GM21447 (cell line): ENCODE results near the gene KCNC4.

ENCODE experiments used
- ATAC-seq: cut with Tn5 transposase; IDR thresholded peaks from one replicate; pipeline ENCODE4 v1.9.1; 2021; ENCODE audit not compliant: unreplicated experiment

KCNC4 gene

DNA sequence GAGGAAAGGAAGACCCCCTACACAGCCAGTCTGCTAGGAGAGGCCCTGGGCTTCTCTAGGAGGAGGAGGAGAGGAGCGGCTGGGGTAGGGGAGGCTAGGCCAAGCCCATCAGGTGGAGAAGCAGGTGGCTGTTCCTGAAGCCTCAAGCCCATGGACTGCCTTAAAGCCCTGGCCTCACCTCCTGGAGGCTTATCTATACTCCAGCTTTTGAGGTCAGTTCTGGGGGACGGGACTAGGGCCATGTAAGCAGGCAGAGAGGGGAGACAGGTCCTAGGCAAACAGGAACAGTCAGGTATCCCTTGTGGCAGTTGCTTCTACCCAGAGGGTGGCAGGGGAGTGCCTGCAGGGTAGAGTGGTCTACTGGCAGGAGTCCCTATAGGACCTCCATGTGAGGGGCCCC lies 40.6 kb downstream of the KCNC4 start:
- ATAC-seq, result no peak

DNA sequence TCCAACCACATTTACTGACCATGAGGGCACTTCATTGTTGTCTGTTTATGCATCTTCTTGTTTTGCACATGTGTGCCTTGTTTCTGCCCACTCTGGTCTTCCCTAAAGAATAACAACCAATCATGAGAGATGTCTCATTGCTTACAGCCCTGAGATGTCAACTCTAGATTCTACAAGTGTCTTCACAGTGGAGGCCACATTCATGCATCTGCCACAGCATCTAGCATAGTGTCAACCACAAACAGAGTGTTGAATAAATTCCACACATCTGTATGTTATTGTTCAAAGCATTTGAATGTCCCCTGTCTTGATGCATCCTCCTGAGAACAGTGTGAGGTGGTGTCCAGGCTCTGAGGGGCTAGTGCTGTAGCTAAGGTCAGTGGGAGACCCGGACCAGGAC lies 43.1 kb downstream of the KCNC4 start:
- no peak for ATAC-seq

DNA sequence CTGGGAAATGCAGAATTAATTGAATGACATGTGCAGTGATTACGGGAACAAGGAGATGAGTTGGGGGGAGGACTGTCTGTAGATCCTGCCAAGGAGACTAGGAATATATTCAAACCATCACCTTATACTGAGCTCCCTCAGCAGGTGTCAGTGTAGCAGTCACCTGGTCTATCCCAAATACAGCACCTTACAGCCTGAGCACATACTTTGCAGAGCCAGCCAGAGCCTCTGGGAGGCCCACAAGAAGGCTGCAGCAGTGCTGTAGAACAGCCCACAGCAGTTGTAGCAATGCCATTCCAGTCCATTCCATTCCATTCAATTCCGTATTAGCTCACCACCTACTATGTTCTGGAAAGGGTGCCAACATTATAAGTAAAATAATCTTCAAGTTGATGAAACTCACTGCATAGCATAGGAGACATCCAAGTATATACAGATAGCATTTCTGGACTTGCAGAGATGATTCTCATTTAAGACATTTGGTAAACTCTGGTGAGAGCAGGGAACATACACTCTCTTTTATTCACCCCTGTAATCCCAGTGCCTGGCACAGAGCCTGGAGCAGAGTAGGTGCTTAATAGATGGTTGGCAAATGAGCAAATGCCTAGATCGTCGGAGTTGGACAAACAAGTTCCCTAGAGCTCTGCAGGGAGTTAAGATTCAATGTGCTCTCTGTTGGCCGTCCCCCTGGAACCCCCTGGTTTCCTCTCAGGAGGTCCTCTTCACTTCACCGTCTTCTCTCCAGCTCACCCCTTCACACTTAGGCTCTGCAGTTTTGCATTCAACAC lies 44.7 kb downstream of the KCNC4 start:
- no peak for ATAC-seq

DNA sequence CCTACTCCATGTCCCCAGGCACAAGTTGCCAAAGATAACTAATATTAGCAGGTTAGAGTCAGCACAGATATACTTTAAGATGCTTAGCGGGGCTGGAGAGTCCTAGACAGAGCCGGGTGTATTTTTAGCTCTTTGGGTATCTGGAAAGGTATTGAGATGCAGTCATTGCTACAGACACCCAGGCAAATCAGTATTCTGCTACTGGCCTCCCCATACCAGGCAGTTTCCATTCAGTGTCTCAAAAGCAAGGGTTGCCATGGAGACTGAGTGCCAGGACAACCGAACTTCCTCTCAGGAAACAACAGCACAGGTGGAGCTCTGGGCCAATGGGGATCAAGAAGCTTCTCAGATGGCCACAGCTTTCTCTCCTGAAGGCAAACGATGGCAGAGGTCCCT lies 45.3 kb downstream of the KCNC4 start:
- ATAC-seq, result no peak

DNA sequence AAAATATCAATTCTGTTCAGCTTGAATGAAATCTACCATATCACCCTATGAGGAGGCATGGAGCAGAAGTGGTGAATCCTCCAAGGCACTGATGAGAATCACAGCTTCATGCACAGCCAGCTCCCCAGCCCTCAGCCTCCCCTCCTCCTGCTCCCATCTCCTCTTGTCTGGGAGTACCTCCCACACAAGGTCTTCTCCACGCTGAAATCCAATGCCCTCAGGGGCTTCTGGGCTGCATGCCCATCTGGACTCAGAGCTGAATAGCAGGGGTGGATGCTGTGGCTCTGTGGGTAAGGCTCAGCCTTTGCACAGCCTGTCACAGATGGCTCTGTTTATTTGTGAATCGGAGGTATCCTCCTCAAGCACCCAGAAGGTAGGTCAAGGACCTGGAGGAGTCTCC lies 48.6 kb downstream of the KCNC4 start:
- ATAC-seq, result no peak

DNA sequence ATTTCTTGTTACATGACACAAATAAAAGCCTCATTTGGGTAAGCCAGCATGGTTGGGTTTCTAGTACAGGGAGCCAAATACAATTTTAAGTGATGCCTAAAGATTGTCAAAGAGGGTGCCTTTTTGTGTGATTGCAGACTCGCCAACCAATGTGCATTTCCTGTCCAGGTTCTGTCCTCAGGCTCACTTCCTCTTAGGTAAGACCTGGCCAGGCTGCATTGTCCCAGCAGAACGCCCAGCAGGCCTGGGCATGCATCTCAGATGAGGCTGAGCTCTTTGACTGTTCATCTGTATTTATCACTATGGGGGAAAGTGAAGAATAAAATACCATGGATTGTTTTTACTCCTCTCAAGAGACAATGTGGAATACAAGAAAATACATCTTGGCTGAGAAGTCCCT lies 49.7 kb downstream of the KCNC4 start:
- no peak for ATAC-seq
